Esophagus muscularis mucosa (tissue), 4 donors: ENCODE data around the gene ZNF211.

Experiments used
- CTCF ChIP-seq, 3 experiments: fragments of 200-600 bp in 2 of 3; fragments of 450-650 bp in 1 of 3; sonication (generic) in 2 of 3; IDR thresholded peaks; one replicate each; pipeline ENCODE4 v1.5.1; 2017 to 2019; ENCODE audit warnings: antibody characterized with exemption in 3 of 3, mild to moderate bottlenecking in 2 of 3, moderate library complexity in 1 of 3
- EP300 ChIP-seq: sonication (generic); formaldehyde crosslinking; IDR thresholded peaks from one replicate; pipeline ENCODE4 v1.6.1; 2017; ENCODE audit warnings: antibody characterized with exemption
- POLR2A ChIP-seq: fragments of 450-650 bp; IDR thresholded peaks from one replicate; pipeline ENCODE4 v1.6.1; 2017; ENCODE audit warnings: antibody characterized with exemption, moderate library complexity, mild to moderate bottlenecking, low read depth
- POLR2AphosphoS5 ChIP-seq, 2 donors: sonication (generic); formaldehyde crosslinking; IDR thresholded peaks; one replicate each; pipeline ENCODE4 v1.6.1; 2017; ENCODE audit warnings: antibody characterized with exemption in 2 of 2

- TF ChIP-seq POLR2A = no peak
- no peak for TF ChIP-seq CTCF (IDR thresholded peaks at IDR 0.05)
- no peak for TF ChIP-seq POLR2AphosphoS5 (IDR thresholded peaks at IDR 0.05)
- no peak for TF ChIP-seq EP300
Measured at GRCh38 chr19:57686727-57687126, 53.8 kb downstream of the ZNF211 start.
